Measurements from ENCODE around the gene PRKG1. TPM values are rescaled to one million over a fixed set of nuclear protein-coding genes. Genes with fewer than 3 reads are reported as not detected.

The PRKG1 gene
- total and polyA plus RNA-seq, 2 of the 8 experiments (the other 6 are each of a cell fraction or from before 2014, with no cell fraction given): 4.2 to 15.2 TPM

GRCh38 chr10:51125518-51125917 lies 51.2 kb downstream of the PRKG1 start:
- H4K8ac ChIP-seq (ENCODE audit: extremely low read depth, insufficient read depth, low read length): no peak overlapping the region
- DNase-seq (ENCODE audit: low read depth in 1 of 2, low spot score in 2 of 2): no peak
- POLR2A ChIA-PET (ENCODE audit: partially characterized antibody): no interaction called here
- H4K20me1 ChIP-seq (replicated peaks in 1 of 2; ENCODE audit: control insufficient read depth in 1 of 2, insufficient read depth in 2 of 2, low read length in 2 of 2): no peaks in the 10 kb centered on the region
- no peaks in the 10 kb centered on the region for H3K79me1 ChIP-seq (ENCODE audit: low read depth, low read length)
- H3K79me2 ChIP-seq (ENCODE audit: control insufficient read depth in 1 of 2, insufficient read depth in 2 of 2, low read length in 2 of 2): no peaks in the 10 kb centered on the region
- no peak overlapping the region for H2AFZ ChIP-seq (ENCODE audit: low read length)
- no peak overlapping the region for H3K56ac ChIP-seq (replicated peaks; ENCODE audit: insufficient read length, low read depth, low read length)
- no peaks in the 10 kb centered on the region for H3K23me2 ChIP-seq (ENCODE audit: low read depth, low read length)
- H3K18ac ChIP-seq (ENCODE audit: extremely low read depth, low read length): no peak overlapping the region
- no peak overlapping the region for H3K14ac ChIP-seq (ENCODE audit: insufficient read length)
- WGBS, 2 experiments (ENCODE audit: extremely low coverage in 1 of 2, insufficient coverage in 1 of 2, insufficient read length in 1 of 2, insufficient replicate concordance in 2 of 2, low coverage in 1 of 2, low lambda C conversion rate in 2 of 2, missing lambda C conversion rate in 1 of 2): 97% methylated on average over 2 of the region's 2 CpGs; no CpG with 5 or more reads in 1 of the 2 experiments
- no peaks in the 10 kb centered on the region for H3K4me1 ChIP-seq (replicated peaks in 1 of 4; ENCODE audit: control insufficient read depth in 3 of 4, insufficient read depth in 4 of 4, low read length in 3 of 4)
- no peak overlapping the region for H3K27ac ChIP-seq (ENCODE audit: low read depth, low read length)
- no peak overlapping the region for H3K4me2 ChIP-seq (ENCODE audit: insufficient read depth in 1 of 2, low read depth in 2 of 2, low read length in 2 of 2)
- H3K27me3 ChIP-seq (replicated peaks in 1 of 4; ENCODE audit: control insufficient read depth in 3 of 4, extremely low read depth in 1 of 4, insufficient read depth in 3 of 4, low read length in 3 of 4): no peaks in the 10 kb centered on the region
- H3K9ac ChIP-seq (replicated peaks in 1 of 4; ENCODE audit: extremely low read depth in 1 of 4, low read depth in 3 of 4, low read length in 3 of 4): no peak overlapping the region
- CTCF ChIA-PET (ENCODE audit: partially characterized antibody): no interaction called here
- no peak overlapping the region for H2BK120ac ChIP-seq (replicated peaks; ENCODE audit: low read depth, low read length)
- H2BK20ac ChIP-seq (ENCODE audit: low read length): no peak overlapping the region
- no peaks in the 10 kb centered on the region for H3K9me3 ChIP-seq (ENCODE audit: insufficient read depth in 2 of 2, low read depth in 1 of 2, low read length in 1 of 2)
- H2BK5ac ChIP-seq (ENCODE audit: low read depth, low read length): no peak overlapping the region
- H2BK15ac ChIP-seq (ENCODE audit: low read length): no peak overlapping the region
- H2AK5ac ChIP-seq (ENCODE audit: low read depth, low read length): no peak overlapping the region
- H3K23ac ChIP-seq (ENCODE audit: insufficient read length): no peak overlapping the region
- FAIRE-seq: no peak
- H2BK12ac ChIP-seq (ENCODE audit: low read depth, low read length): no peak overlapping the region
- H4K91ac ChIP-seq (replicated peaks; ENCODE audit: insufficient read length, low read length): no peak overlapping the region
- no peaks in the 10 kb centered on the region for H3K36me3 ChIP-seq (ENCODE audit: control insufficient read depth in 2 of 4, insufficient read depth in 4 of 4, low read length in 3 of 4)
- no peak overlapping the region for H3K4ac ChIP-seq (replicated peaks; ENCODE audit: insufficient read length, low read depth, low read length)
- no peak overlapping the region for H3K4me3 ChIP-seq (ENCODE audit: extremely low read depth in 1 of 4, insufficient read depth in 2 of 4, low read depth in 3 of 4, low read length in 4 of 4)
- H4K5ac ChIP-seq (ENCODE audit: insufficient read length, low read depth, low read length): no peak overlapping the region
- TF ChIP-seq CTBP2 (IDR thresholded peaks at IDR 0.05; ENCODE audit: borderline replicate concordance, insufficient read depth, insufficient read length, low read length): no peak
- no peak for TF ChIP-seq SUZ12 (IDR thresholded peaks at IDR 0.05; ENCODE audit: low read length)
- TF ChIP-seq CHD2 (IDR thresholded peaks at IDR 0.05; ENCODE audit: low read length): no peak
- TF ChIP-seq ATF3 (IDR thresholded peaks at IDR 0.05; ENCODE audit: insufficient read depth, low read depth, low read length): no peak
- no peak for TF ChIP-seq POU5F1 (IDR thresholded peaks at IDR 0.05; ENCODE audit: low read depth, low read length)
- TF ChIP-seq SAP30 (IDR thresholded peaks at IDR 0.05; ENCODE audit: insufficient read depth, insufficient replicate concordance, low read length): no peak
- no peak for TF ChIP-seq RAD21 (IDR thresholded peaks at IDR 0.05 in 1 of 2, conservative IDR thresholded peaks at IDR 0.05 in 1 of 2; ENCODE audit: low read depth in 2 of 2, low read length in 2 of 2)
- no peak for TF ChIP-seq USF2 (IDR thresholded peaks at IDR 0.05; ENCODE audit: low read length)
- TF ChIP-seq ASH2L (IDR thresholded peaks at IDR 0.05; ENCODE audit: low read length): no peak
- TF ChIP-seq RNF2 (IDR thresholded peaks at IDR 0.05; ENCODE audit: borderline replicate concordance, low read depth, low read length, missing control alignments, poor library complexity, severe bottlenecking): no peak
- TF ChIP-seq NANOG (IDR thresholded peaks at IDR 0.05; ENCODE audit: insufficient read depth, low read depth, low read length, poor library complexity, severe bottlenecking): no peak
- no peak for TF ChIP-seq TEAD4 (IDR thresholded peaks at IDR 0.05; ENCODE audit: low read depth, low read length)

All from H1 (cell line).